CD14-positive monocyte (primary cell): Measurements from ENCODE around the gene SLCO4C1. TPM values are rescaled to one million over a fixed set of nuclear protein-coding genes. Genes with fewer than 3 reads are reported as not detected.

Experiments
- DNase-seq, 3 donors: peaks; one replicate each; pipeline ENCODE4 v3.0.0-alpha.2; 2011 to 2022
- H2AFZ ChIP-seq: 2 replicates; pipeline ENCODE4 v1.6.0; 2012; ENCODE audit warnings: mild to moderate bottlenecking, low read depth, low read length, inconsistent platforms; ENCODE audit not compliant: insufficient read depth, poor library complexity, severe bottlenecking
- H3K27ac ChIP-seq, 2 donors: 1 replicate in 1 of 2; 2 replicates in 1 of 2; pipeline ENCODE4 v1.5.1; 2012 to 2013; ENCODE audit warnings: low read length in 2 of 2, control low read depth in 1 of 2, inconsistent platforms in 1 of 2, low read depth in 1 of 2, mild to moderate bottlenecking in 1 of 2
- H3K27me3 ChIP-seq, 2 donors: one replicate each; pipeline versions ENCODE4 v1.6.0 to v1.6.1; 2011 to 2013; ENCODE audit warnings: low read length in 2 of 2; ENCODE audit not compliant: control insufficient read depth in 2 of 2, insufficient read depth in 2 of 2
- H3K36me3 ChIP-seq, 2 donors: replicated peaks in 1 of 2; 1 replicate in 1 of 2; 2 replicates in 1 of 2; pipeline versions ENCODE4 v1.5.1 to v1.6.1; 2012 to 2013; ENCODE audit warnings: low read length in 2 of 2, control low read depth in 1 of 2, inconsistent platforms in 1 of 2, mild to moderate bottlenecking in 1 of 2; ENCODE audit not compliant: insufficient read depth in 2 of 2, control insufficient read depth in 1 of 2
- H3K4me1 ChIP-seq, 2 donors: 1 replicate in 1 of 2; 2 replicates in 1 of 2; pipeline versions ENCODE4 v1.5.1 to v1.6.1; 2012 to 2013; ENCODE audit warnings: low read length in 2 of 2, control low read depth in 1 of 2, inconsistent platforms in 1 of 2, mild to moderate bottlenecking in 1 of 2, moderate library complexity in 1 of 2; ENCODE audit not compliant: insufficient read depth in 2 of 2, control insufficient read depth in 1 of 2
- H3K4me2 ChIP-seq: replicated peaks from 2 replicates; pipeline ENCODE3; 2012; ENCODE audit warnings: low read length, moderate library complexity, mild to moderate bottlenecking; ENCODE audit not compliant: poor library complexity, severe bottlenecking; ENCODE audit errors: extremely low read depth
- H3K4me3 ChIP-seq, 3 experiments: fragments of 200-600 bp in 1 of 3; sonication (generic) in 1 of 3; replicated peaks in 1 of 3; 1 replicate in 2 of 3; 2 replicates in 1 of 3; pipeline ENCODE4 v1.5.1; 2011 to 2013; ENCODE audit warnings: low read length in 3 of 3, mild to moderate bottlenecking in 3 of 3, control low read depth in 2 of 3, low read depth in 2 of 3, inconsistent platforms in 1 of 3, moderate library complexity in 1 of 3
- H3K79me2 ChIP-seq: 2 replicates; pipeline ENCODE4 v1.6.0; 2012; ENCODE audit warnings: mild to moderate bottlenecking, control low read depth, inconsistent platforms, low read length, moderate library complexity; ENCODE audit not compliant: insufficient read depth
- H3K9ac ChIP-seq: 2 replicates; pipeline ENCODE4 v1.6.0; 2017; ENCODE audit warnings: low read length, mild to moderate bottlenecking; ENCODE audit not compliant: insufficient read depth, poor library complexity, severe bottlenecking
- H3K9me3 ChIP-seq, 2 donors: replicated peaks in 1 of 2; 1 replicate in 1 of 2; 2 replicates in 1 of 2; pipeline versions ENCODE4 v1.5.1 to v1.6.1; 2012 to 2013; ENCODE audit warnings: low read length in 2 of 2, control low read depth in 1 of 2; ENCODE audit not compliant: control insufficient read depth in 1 of 2, insufficient read depth in 1 of 2
- H4K20me1 ChIP-seq: 2 replicates; pipeline ENCODE4 v1.6.0; 2012; ENCODE audit warnings: mild to moderate bottlenecking, low read length, control low read depth, moderate library complexity; ENCODE audit not compliant: insufficient read depth
- H3K27ac Mint-ChIP-seq, 7 donors: one replicate each; pipeline ENCODE4 v1.8.0; 2020; ENCODE audit warnings: mild to moderate bottlenecking in 7 of 7, mixed read lengths in 7 of 7, moderate library complexity in 6 of 7, inconsistent platforms in 2 of 7
- H3K27me3 Mint-ChIP-seq, 3 donors: one replicate each; pipeline ENCODE4 v1.8.0; 2021 to 2022; ENCODE audit warnings: low read depth in 3 of 3, mild to moderate bottlenecking in 3 of 3, mixed read lengths in 3 of 3, moderate library complexity in 3 of 3, inconsistent platforms in 1 of 3
- H3K36me3 Mint-ChIP-seq, 2 donors: one replicate each; pipeline ENCODE4 v1.8.0; 2020; ENCODE audit warnings: mixed read lengths in 2 of 2, inconsistent platforms in 1 of 2, mild to moderate bottlenecking in 1 of 2
- H3K4me1 Mint-ChIP-seq: one replicate; pipeline ENCODE4 v1.8.0; 2020; ENCODE audit warnings: mild to moderate bottlenecking, mixed read lengths
- H3K4me3 Mint-ChIP-seq, 2 donors: one replicate each; pipeline ENCODE4 v1.8.0; 2020; ENCODE audit warnings: mild to moderate bottlenecking in 2 of 2, mixed read lengths in 2 of 2, moderate library complexity in 1 of 2
- H3K9me3 Mint-ChIP-seq, 7 donors: one replicate each; pipeline ENCODE4 v1.8.0; 2020 to 2022; ENCODE audit warnings: mixed read lengths in 7 of 7, mild to moderate bottlenecking in 6 of 7, moderate library complexity in 6 of 7, inconsistent platforms in 2 of 7
- WGBS: methylation state at CpG from one replicate; pipeline ENCODE4 v1.1.5; 2013; ENCODE audit warnings: missing lambda C conversion rate; ENCODE audit not compliant: insufficient coverage; 5-methylcytosine and 5-hydroxymethylcytosine counted together
- intact Hi-C, 2 donors: fragments of 100-400 bp; cut with micrococcal nuclease; formaldehyde crosslinking; loops; one replicate each; pipeline versions ENCODE4 v1.15.0 to v1.15.1; 2023
- polyA plus RNA-seq, 3 donors: library from polyadenylated mRNA; depleted of rRNA in 1 of 3; unstranded in 2 of 3; stranded (reverse) in 1 of 3; fragments of 300-500 nt in 2 of 3; fragments of >200 nt in 1 of 3; fragmentation: Illumina TruSeq in 2 of 3; gene quantifications; 1 replicate in 2 of 3; 2 replicates in 1 of 3; pipeline ENCODE4 v1.2.3, GENCODE V29; 2012 to 2021
- TF ChIP-seq, protein P1 (sequence below): fragments of 200-600 bp; IDR thresholded peaks from one replicate; pipeline ENCODE4 v1.8.0; 2022; ENCODE audit warnings: antibody characterized with exemption, mild to moderate bottlenecking

Gene SLCO4C1
- polyA plus RNA-seq, 3 donors, result 1.8 to 3.9 (median 2.4) TPM

DNA sequence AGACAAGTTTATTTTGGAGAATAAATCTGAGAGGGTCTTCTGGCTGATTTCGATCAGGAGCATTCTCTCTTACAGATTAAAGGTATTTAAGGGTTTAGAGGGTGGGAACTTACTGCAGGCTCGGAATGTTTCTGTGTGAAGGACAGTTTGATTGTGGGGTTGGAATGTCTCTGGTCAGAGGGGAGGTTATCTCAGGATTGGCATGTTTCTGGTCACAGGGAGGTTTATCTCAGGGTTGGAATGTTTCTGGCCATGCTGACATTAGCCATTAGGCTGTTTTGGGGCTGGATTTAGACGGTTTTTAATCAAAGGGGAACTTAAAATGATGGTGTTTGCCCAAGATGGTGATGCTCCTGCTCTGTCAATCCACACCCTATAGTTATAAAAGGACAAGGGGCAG, 95.2 kb downstream of the SLCO4C1 start:
- no peak overlapping the region for H3K4me3 ChIP-seq
- H3K4me2 ChIP-seq, result no peak overlapping the region
- no peaks in the 10 kb centered on the region for H3K27me3 ChIP-seq
- H3K27ac Mint-ChIP-seq, result no peak overlapping the region
- H3K36me3 Mint-ChIP-seq, result no peaks in the 10 kb centered on the region
- no peaks in the 10 kb centered on the region for H3K4me1 Mint-ChIP-seq
- H3K79me2 ChIP-seq, result no peaks in the 10 kb centered on the region
- H3K27me3 Mint-ChIP-seq, result peaks cover 1 to 6% (median 2%) of the 10 kb centered on the region in 3 donors
- TF ChIP-seq, protein P1, sequence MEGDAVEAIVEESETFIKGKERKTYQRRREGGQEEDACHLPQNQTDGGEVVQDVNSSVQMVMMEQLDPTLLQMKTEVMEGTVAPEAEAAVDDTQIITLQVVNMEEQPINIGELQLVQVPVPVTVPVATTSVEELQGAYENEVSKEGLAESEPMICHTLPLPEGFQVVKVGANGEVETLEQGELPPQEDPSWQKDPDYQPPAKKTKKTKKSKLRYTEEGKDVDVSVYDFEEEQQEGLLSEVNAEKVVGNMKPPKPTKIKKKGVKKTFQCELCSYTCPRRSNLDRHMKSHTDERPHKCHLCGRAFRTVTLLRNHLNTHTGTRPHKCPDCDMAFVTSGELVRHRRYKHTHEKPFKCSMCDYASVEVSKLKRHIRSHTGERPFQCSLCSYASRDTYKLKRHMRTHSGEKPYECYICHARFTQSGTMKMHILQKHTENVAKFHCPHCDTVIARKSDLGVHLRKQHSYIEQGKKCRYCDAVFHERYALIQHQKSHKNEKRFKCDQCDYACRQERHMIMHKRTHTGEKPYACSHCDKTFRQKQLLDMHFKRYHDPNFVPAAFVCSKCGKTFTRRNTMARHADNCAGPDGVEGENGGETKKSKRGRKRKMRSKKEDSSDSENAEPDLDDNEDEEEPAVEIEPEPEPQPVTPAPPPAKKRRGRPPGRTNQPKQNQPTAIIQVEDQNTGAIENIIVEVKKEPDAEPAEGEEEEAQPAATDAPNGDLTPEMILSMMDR, result no peak
- H3K4me3 Mint-ChIP-seq, result no peak overlapping the region
- peaks cover 2 to 22% (median 9%) of the 10 kb centered on the region in 7 donors for H3K9me3 Mint-ChIP-seq
- 94% methylated on average over 2 of the region's 3 CpGs for WGBS
- no peak overlapping the region for H2AFZ ChIP-seq
- H3K9me3 ChIP-seq, result peaks cover 0 to 10% of the 10 kb centered on the region in 2 donors
- no peak overlapping the region for H3K9ac ChIP-seq
- H3K27ac ChIP-seq, result no peak overlapping the region
- no peaks in the 10 kb centered on the region for H3K36me3 ChIP-seq
- DNase-seq, result no peak
- H4K20me1 ChIP-seq, result no peaks in the 10 kb centered on the region
- H3K4me1 ChIP-seq, result no peaks in the 10 kb centered on the region
- intact Hi-C loops, result no loop called here

DNA sequence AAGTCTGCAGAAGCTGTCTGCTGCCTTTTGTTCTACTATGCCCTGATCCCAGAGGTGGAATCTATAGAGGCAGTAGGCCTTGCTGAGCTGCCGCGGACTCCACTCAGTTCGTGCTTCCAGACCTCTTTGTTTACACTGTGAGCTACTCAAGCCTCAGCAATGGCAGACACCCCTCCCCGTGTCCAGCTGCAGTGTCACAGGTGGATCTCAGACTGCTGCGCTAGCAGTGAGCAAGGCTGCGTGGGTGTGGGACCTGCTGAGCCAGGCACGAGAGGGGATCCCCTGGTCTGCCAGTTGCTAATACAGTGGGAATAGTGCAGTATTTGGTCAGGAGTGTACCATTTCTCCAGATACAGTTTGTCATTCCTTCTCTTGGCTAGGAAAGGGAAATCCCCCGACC, 99.6 kb downstream of the SLCO4C1 start:
- peaks cover 2 to 19% (median 11%) of the 10 kb centered on the region in 7 donors for H3K9me3 Mint-ChIP-seq
- Histone ChIP-seq H3K27ac (no peak overlapping the region), H4K20me1 (no peaks in the 10 kb centered on the region), H3K9me3 (peaks cover 0 to 12% of the 10 kb centered on the region in 2 donors), H3K4me3 (no peak overlapping the region), H3K4me2 (no peak overlapping the region), H3K9ac (no peak overlapping the region), H3K4me1 (no peaks in the 10 kb centered on the region), H3K79me2 (no peaks in the 10 kb centered on the region), H3K27me3 (no peaks in the 10 kb centered on the region), H2AFZ (no peak overlapping the region), H3K36me3 (no peaks in the 10 kb centered on the region)
- WGBS, result 95% methylated on average over 8 of the region's 8 CpGs
- no peaks in the 10 kb centered on the region for H3K36me3 Mint-ChIP-seq
- intact Hi-C loops, result no loop called here
- H3K27me3 Mint-ChIP-seq, result peaks cover 0 to 6% (median 1%) of the 10 kb centered on the region in 3 donors
- H3K4me1 Mint-ChIP-seq, result no peaks in the 10 kb centered on the region
- TF ChIP-seq, protein P1, result no peak
- H3K27ac Mint-ChIP-seq, result no peak overlapping the region
- DNase-seq, result no peak
- H3K4me3 Mint-ChIP-seq, result no peak overlapping the region

Other genes with a start within 250 kb of the SLCO4C1 start
- not detected for gene SLCO6A1, start 202.7 kb upstream of the SLCO4C1 start, polyA plus RNA-seq